Lung (tissue), 12 donors: ENCODE results near the gene RSRP1. TPM values are rescaled to one million over a fixed set of nuclear protein-coding genes. Genes with fewer than 3 reads are reported as not detected.

Experiments used
- ATAC-seq: fragments of 200-7000 bp; cut with Tn5 transposase; one replicate; pipeline ENCODE4 v1.9.1; 2020; ENCODE audit warnings: moderate number of reproducible peaks; ENCODE audit not compliant: insufficient read depth, low FRiP score
- DNase-seq, 3 donors: peaks; one replicate each; pipeline ENCODE4 v3.0.0-alpha.2; 2013 to 2017
- H3K27ac ChIP-seq, 2 donors: one replicate each; pipeline ENCODE4 v1.5.1; 2013; ENCODE audit warnings: mild to moderate bottlenecking in 2 of 2, moderate library complexity in 2 of 2, control low read depth in 1 of 2, inconsistent platforms in 1 of 2, low read depth in 1 of 2, low read length in 1 of 2
- H3K27me3 ChIP-seq, 3 donors: one replicate each; pipeline ENCODE4 v1.5.1; 2013; ENCODE audit warnings: low read length in 2 of 3; ENCODE audit not compliant: control insufficient read depth in 3 of 3, insufficient read depth in 3 of 3
- H3K36me3 ChIP-seq, 4 donors: one replicate each; pipeline ENCODE4 v1.5.1; 2013; ENCODE audit warnings: low read length in 4 of 4, mild to moderate bottlenecking in 1 of 4, moderate library complexity in 1 of 4; ENCODE audit not compliant: control insufficient read depth in 4 of 4, insufficient read depth in 4 of 4
- H3K4me1 ChIP-seq, 5 donors: one replicate each; pipeline ENCODE4 v1.5.1; 2013; ENCODE audit warnings: low read length in 5 of 5, mild to moderate bottlenecking in 2 of 5, moderate library complexity in 1 of 5; ENCODE audit not compliant: control insufficient read depth in 5 of 5, insufficient read depth in 5 of 5
- H3K4me3 ChIP-seq: one replicate; pipeline ENCODE4 v1.5.1; 2013; ENCODE audit warnings: mild to moderate bottlenecking, control low read depth, moderate library complexity
- H3K9ac ChIP-seq, 2 donors: one replicate each; pipeline ENCODE4 v1.5.1; 2013; ENCODE audit warnings: low read length in 2 of 2, control low read depth in 1 of 2; ENCODE audit not compliant: insufficient read depth in 1 of 2
- H3K9me3 ChIP-seq, 4 donors: one replicate each; pipeline ENCODE4 v1.5.1; 2013; ENCODE audit warnings: low read length in 3 of 4, mild to moderate bottlenecking in 1 of 4, moderate library complexity in 1 of 4; ENCODE audit not compliant: control insufficient read depth in 4 of 4, insufficient read depth in 3 of 4
- WGBS, 2 donors: extraction: QIAGEN DNeasy Blood & Tissue Kit; methylation state at CpG; one replicate each; pipeline ENCODE4 v1.1.7; 2013; 5-methylcytosine and 5-hydroxymethylcytosine counted together
- polyA plus RNA-seq, 2 donors: library from polyadenylated mRNA; stranded (reverse); fragments of 200-250 nt; gene quantifications; one replicate each; pipeline ENCODE4 v1.2.1, GENCODE V29; 2013
- total RNA-seq, 2 donors: library from RNA; depleted of rRNA in 1 of 2; stranded (reverse); fragments of >200 nt in 1 of 2; gene quantifications; one replicate each; pipeline ENCODE4 v1.2.1, GENCODE V29; 2014 to 2021
- TF ChIP-seq, protein P1 (sequence below): IDR thresholded peaks from 2 replicates; pipeline ENCODE4 v1.5.1; 2012; ENCODE audit warnings: mild to moderate bottlenecking; ENCODE audit errors: control extremely low read depth, extremely low read depth
- donor health status: control.
- donor health status: control.
- donor health status: Bipolar disorder and iron deficiency.
- donor health status: healthy.
- donor health status: DM: yes; HTN: yes; CAD: no.

RSRP1 gene
- total and polyA plus RNA-seq, 4 donors = 72.6 to 364 (median 157) TPM

DNA sequence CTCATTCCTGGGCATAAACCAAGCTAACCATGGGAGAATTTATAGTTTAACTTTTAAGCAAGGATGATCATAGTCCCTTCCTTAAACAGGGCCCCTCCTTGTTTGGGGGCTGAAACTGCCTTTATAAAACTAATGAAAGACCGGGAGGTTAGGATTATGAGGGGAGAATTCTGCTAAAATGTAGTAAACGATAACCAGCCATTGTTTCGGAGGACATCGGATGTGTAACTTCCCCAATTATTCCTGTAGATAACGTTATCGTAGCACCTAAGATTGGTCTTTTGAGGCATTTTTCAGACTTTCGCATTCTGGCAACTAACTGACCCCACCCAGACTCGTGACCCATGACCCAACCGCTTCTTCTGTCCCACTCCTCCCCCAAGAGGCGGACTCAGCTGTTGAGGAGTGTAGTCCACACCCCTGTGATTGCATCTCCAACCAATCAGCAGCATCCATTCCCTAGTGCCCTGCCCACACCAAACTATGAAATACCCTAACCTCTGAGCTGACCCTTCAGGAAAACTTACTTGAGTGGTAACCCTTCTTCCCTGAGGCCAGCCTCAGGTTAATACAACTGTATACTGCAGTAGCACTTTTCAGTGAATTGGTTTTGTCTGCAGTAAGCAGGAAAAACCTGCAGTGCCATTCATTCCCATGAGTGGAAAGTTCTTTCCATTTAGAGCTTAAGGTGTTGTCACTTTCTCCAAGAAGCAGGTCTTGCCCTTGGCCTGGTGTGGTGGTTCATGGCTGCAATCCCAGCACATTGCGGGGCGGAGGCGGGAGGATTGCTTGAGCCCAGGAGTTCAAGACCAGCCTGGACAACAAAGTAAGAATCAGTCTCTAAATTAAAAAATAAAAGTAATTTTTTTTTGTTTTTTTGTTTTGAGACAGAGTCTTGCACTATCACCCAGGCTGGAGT is 14.1 kb downstream of the RSRP1 start:
- TF ChIP-seq, protein P1, sequence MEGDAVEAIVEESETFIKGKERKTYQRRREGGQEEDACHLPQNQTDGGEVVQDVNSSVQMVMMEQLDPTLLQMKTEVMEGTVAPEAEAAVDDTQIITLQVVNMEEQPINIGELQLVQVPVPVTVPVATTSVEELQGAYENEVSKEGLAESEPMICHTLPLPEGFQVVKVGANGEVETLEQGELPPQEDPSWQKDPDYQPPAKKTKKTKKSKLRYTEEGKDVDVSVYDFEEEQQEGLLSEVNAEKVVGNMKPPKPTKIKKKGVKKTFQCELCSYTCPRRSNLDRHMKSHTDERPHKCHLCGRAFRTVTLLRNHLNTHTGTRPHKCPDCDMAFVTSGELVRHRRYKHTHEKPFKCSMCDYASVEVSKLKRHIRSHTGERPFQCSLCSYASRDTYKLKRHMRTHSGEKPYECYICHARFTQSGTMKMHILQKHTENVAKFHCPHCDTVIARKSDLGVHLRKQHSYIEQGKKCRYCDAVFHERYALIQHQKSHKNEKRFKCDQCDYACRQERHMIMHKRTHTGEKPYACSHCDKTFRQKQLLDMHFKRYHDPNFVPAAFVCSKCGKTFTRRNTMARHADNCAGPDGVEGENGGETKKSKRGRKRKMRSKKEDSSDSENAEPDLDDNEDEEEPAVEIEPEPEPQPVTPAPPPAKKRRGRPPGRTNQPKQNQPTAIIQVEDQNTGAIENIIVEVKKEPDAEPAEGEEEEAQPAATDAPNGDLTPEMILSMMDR = no peak
- Histone ChIP-seq H3K27me3 (no peaks in the 10 kb centered on the region), H3K27ac (peak overlapping the region; percentile 88 to 95), H3K4me1 (peaks cover 0 to 15% (median 11%) of the 10 kb centered on the region in 5 donors), H3K9ac (peak overlapping the region; percentile 86 to 95), H3K4me3 (peak overlapping the region; percentile 68), H3K9me3 (no peaks in the 10 kb centered on the region), H3K36me3 (peaks cover 8 to 18% (median 11%) of the 10 kb centered on the region in 4 donors)
- 22 to 23% methylated on average over 13 of the region's 13 CpGs for WGBS, 2 donors
- DNase-seq = peak; percentile 81 to 88 (median 84)
- ATAC-seq = peak; percentile 93

DNA sequence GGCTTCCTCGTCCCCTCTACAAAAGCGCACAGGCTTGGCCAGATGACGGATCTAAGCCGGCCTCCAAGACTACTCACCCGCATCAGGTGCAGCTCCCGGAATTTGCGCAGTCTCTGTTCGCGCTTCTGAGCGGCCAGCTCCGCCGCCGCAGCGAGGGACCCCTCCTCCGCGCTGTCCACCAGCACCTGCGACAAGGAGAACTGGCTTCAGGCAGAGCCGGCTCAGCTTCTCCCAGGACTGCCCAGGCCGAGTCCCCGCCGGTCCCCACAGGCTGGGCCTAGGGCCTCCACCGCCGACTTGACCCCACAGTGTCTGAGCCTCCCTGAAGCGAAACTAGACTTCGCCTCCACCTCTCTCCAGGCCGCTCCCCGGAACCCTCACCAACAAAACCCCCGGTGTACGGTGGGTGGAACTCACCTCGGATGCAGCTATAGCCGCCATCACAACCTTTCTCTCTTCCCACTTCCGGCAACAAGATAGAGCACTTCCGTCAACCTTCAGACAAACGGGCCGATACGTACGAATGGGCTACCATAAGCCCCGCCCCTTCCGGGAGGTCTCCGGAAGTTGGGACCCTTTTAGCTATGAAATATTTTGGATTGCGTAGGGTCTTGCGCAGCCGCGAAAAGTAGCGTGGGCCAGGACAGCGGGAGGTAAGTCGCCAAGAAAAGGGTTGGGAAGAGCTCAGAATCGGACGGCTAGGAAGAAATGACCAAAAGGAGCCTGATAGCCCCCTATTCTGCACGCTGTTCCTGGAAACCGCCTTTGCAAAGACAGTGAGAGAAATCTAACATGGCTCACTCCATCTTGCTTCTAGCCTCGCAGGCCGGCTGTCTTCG is 15.0 kb downstream of the RSRP1 start, which contains the start of gene SYF2:
Gene SYF2 (minus strand): TSS at position 476 of the 839 bp plus-strand sequence. CDS start 35 bp downstream, at position 441.
- ATAC-seq (peak; percentile 89), DNase-seq (peak; percentile 96 to 98 (median 97))
- Histone ChIP-seq H3K4me3 (peak within 1 kb of the TSS; percentile 68), H3K27ac (peak within 1 kb of the TSS; percentile 88 to 95), H3K27me3 (no peaks in the 10 kb centered on the region), H3K4me1 (peaks cover 0 to 15% (median 11%) of the 10 kb centered on the region in 5 donors), H3K9ac (peak within 1 kb of the TSS; percentile 86 to 95), H3K9me3 (no peaks in the 10 kb centered on the region), H3K36me3 (peaks cover 10 to 23% (median 12%) of the 10 kb centered on the region in 4 donors)
- WGBS, 2 donors = 0 to 1% methylated on average over 53 to 54 of the region's 54 CpGs
- TF ChIP-seq, protein P1 = no peak

- H3K27me3 ChIP-seq = no peaks in the 10 kb centered on the region
- no peak overlapping the region for H3K4me3 ChIP-seq
- DNase-seq = no peak
- no peak overlapping the region for H3K27ac ChIP-seq
- no peak for ATAC-seq
- H3K4me1 ChIP-seq = no peaks in the 10 kb centered on the region
- WGBS, 2 donors = 87 to 99% methylated on average over 3 of the region's 3 CpGs
- TF ChIP-seq, protein P1 = no peak
- H3K9ac ChIP-seq = no peak overlapping the region
- no peaks in the 10 kb centered on the region for H3K9me3 ChIP-seq
- H3K36me3 ChIP-seq = peaks cover 10 to 32% (median 26%) of the 10 kb centered on the region in 4 donors
These were observed 23.8 kb downstream of the RSRP1 start for GRCh38 chr1:25223471-25223870.
